Measurements from ENCODE around the gene SSBP3.
A peak's percentile ranks its signal among the peaks of the same experiment; 100 is the strongest.

DNA sequence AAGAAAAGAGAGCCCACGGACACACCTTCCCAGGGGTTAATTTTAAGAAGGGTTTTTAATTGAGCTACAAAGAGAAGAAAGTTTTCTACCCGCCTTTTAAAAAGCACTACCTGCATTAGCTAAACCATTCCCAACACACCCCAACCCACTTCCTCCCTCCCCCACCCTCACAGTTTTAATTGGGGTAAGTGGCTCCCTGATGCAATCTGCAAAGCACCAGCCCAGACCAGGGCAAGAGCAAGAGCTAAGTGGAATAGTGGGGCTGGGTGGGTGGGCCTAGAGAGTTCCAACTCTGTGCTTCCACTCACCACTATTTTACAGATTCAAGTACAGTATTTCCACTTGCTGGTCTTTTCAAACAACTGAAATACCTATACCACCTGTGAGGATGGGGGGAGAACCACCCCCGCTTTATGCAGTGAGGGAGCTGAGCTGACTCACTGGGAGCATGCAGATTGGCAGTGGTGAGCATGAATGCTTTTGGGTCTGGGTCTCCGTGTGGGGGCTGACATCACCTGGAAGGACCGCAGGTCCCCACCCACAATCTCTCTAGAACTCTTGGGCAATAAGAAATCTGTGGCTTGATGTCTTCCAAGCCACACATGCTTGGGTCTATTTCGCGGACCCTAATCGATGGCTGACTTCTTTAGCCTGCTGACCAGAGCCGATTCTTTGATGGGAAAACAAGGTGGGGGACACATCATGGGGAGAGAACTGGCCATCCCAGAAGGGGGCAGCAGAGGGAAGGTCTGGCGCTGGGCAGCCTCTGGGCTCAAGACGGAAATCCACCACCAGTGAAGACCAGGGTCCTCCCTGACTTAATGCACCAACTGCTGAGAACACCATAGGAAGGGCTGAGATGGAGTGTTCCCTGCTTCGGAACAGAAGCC lies 95.5 kb downstream of the SSBP3 start:
- TF ChIP-seq, protein P1, sequence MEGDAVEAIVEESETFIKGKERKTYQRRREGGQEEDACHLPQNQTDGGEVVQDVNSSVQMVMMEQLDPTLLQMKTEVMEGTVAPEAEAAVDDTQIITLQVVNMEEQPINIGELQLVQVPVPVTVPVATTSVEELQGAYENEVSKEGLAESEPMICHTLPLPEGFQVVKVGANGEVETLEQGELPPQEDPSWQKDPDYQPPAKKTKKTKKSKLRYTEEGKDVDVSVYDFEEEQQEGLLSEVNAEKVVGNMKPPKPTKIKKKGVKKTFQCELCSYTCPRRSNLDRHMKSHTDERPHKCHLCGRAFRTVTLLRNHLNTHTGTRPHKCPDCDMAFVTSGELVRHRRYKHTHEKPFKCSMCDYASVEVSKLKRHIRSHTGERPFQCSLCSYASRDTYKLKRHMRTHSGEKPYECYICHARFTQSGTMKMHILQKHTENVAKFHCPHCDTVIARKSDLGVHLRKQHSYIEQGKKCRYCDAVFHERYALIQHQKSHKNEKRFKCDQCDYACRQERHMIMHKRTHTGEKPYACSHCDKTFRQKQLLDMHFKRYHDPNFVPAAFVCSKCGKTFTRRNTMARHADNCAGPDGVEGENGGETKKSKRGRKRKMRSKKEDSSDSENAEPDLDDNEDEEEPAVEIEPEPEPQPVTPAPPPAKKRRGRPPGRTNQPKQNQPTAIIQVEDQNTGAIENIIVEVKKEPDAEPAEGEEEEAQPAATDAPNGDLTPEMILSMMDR (conservative IDR thresholded peaks at IDR 0.05), result peak; percentile 51
- TF ChIP-seq EZH2 (IDR thresholded peaks at IDR 0.05; ENCODE audit: low read depth), result no peak
